Kidney (tissue), 14 donors: Measurements from ENCODE around the gene KIAA1614. TPM values are rescaled to one million over a fixed set of nuclear protein-coding genes. Genes with fewer than 3 reads are reported as not detected.

Experiments used
- DNase-seq, 5 donors: peaks; one replicate each; pipeline ENCODE4 v3.0.0-alpha.2; 2013 to 2020
- FAIRE-seq: peaks from 2 replicates; lab custom pipeline; 2012; peaks lifted over from hg19 to GRCh38; lab: Jason Lieb, UNC
- H3K27ac ChIP-seq, 2 donors: one replicate each; pipeline ENCODE4 v1.7.0; 2013; ENCODE audit warnings: low read depth in 2 of 2, low read length in 2 of 2, inconsistent platforms in 1 of 2
- H3K27me3 ChIP-seq: one replicate; pipeline ENCODE4 v1.7.1; 2013; ENCODE audit warnings: low read length, inconsistent platforms; ENCODE audit not compliant: control insufficient read depth, insufficient read depth
- H3K36me3 ChIP-seq, 3 donors: one replicate each; pipeline versions ENCODE4 v1.7.0 to v1.7.1; 2013; ENCODE audit warnings: low read length in 3 of 3, control low read depth in 1 of 3, inconsistent platforms in 1 of 3; ENCODE audit not compliant: insufficient read depth in 3 of 3, control insufficient read depth in 2 of 3
- H3K4me1 ChIP-seq, 3 donors: one replicate each; pipeline versions ENCODE4 v1.7.0 to v1.7.1; 2013; ENCODE audit warnings: low read length in 3 of 3, inconsistent platforms in 1 of 3, low read depth in 1 of 3; ENCODE audit not compliant: control insufficient read depth in 2 of 3, insufficient read depth in 2 of 3
- H3K4me3 ChIP-seq, 3 donors: one replicate each; pipeline versions ENCODE4 v1.7.0 to v1.8.1; 2013; ENCODE audit warnings: low read length in 3 of 3, control low read depth in 1 of 3, inconsistent platforms in 1 of 3
- H3K9ac ChIP-seq, 3 donors: one replicate each; pipeline versions ENCODE4 v1.7.0 to v1.7.1; 2013; ENCODE audit warnings: low read length in 3 of 3, control low read depth in 1 of 3, inconsistent platforms in 1 of 3
- H3K9me3 ChIP-seq, 3 donors: one replicate each; pipeline versions ENCODE4 v1.7.0 to v1.7.1; 2013; ENCODE audit warnings: low read length in 3 of 3, control low read depth in 1 of 3, inconsistent platforms in 1 of 3; ENCODE audit not compliant: control insufficient read depth in 2 of 3, insufficient read depth in 1 of 3
- intact Hi-C: fragments of 100-400 bp; cut with DNase I; formaldehyde crosslinking; loops from one replicate; pipeline ENCODE4 v1.11.1; 2022
- polyA plus RNA-seq: library from polyadenylated mRNA; stranded (reverse); fragments of 350-450 nt; fragmentation: Illumina TruSeq; extraction: RNeasy Lipid Tissue Mini Kit (QIAGEN cat#74804); gene quantifications from one replicate; pipeline ENCODE4 v1.2.3, GENCODE V29; 2014; ENCODE audit warnings: low read depth, low replicate concordance; ENCODE audit not compliant: insufficient read depth
- total RNA-seq: library from RNA; stranded (reverse); fragmentation: NEBNext Ultra II Directional; extraction: Animal tissue kit (Norgen Biotek cat#: 25700); gene quantifications from one replicate; pipeline ENCODE4 v1.2.1, GENCODE V29; 2021
- TF ChIP-seq, protein P1 (sequence below): IDR thresholded peaks from 3 replicates; pipeline ENCODE4 v1.5.1; 2012; ENCODE audit warnings: mild to moderate bottlenecking, moderate library complexity, borderline replicate concordance; ENCODE audit not compliant: insufficient read depth; ENCODE audit errors: extremely low read depth
- donor health status: control.
- donor health status: control.
- donor health status: control.
- donor health status: control.
- donor health status: control.
- donor health status: DM: yes; HTN: yes; CAD: no.
- donor health status: Normal renal cell carcinoma (clear cell type).

Gene KIAA1614
- total and polyA plus RNA-seq, 2 donors from 2014 or later: 5.4 to 12.3 TPM

DNA sequence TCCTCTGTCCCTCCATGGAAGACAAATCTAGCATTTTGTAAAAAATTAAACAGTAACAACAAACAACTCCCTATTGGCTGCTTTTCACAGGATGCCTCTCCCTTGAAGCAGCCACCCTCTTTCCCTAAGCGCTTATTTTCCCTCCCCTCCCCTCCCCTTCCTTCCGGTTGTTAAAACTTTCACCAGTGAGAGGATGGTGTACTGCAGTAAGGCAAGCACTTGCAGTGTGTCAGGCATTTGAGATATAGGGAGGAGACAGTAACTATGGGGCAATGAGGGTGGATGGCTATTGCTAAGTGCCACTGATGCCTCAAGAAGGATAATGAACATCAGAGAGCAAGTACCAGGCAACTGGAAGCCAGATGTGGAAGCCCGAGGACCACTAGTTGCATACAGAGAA lies 19.1 kb upstream of the KIAA1614 start:
- TF ChIP-seq, protein P1, sequence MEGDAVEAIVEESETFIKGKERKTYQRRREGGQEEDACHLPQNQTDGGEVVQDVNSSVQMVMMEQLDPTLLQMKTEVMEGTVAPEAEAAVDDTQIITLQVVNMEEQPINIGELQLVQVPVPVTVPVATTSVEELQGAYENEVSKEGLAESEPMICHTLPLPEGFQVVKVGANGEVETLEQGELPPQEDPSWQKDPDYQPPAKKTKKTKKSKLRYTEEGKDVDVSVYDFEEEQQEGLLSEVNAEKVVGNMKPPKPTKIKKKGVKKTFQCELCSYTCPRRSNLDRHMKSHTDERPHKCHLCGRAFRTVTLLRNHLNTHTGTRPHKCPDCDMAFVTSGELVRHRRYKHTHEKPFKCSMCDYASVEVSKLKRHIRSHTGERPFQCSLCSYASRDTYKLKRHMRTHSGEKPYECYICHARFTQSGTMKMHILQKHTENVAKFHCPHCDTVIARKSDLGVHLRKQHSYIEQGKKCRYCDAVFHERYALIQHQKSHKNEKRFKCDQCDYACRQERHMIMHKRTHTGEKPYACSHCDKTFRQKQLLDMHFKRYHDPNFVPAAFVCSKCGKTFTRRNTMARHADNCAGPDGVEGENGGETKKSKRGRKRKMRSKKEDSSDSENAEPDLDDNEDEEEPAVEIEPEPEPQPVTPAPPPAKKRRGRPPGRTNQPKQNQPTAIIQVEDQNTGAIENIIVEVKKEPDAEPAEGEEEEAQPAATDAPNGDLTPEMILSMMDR: no peak
- Histone ChIP-seq H3K9ac (no peak overlapping the region), H3K27ac (no peak overlapping the region), H3K36me3 (no peaks in the 10 kb centered on the region), H3K27me3 (no peaks in the 10 kb centered on the region), H3K4me1 (peaks cover 0 to 7% (median 5%) of the 10 kb centered on the region in 3 donors), H3K4me3 (no peak overlapping the region), H3K9me3 (no peaks in the 10 kb centered on the region)
- intact Hi-C loops: no loop called here
- FAIRE-seq: no peak
- peak in 1 of 5 donors; percentile 46 for DNase-seq

- no peak for DNase-seq
These were observed 16.5 kb upstream of the KIAA1614 start for GRCh38 chr1:180896161-180896560.

GRCh38 chr1:180898441-180899219 lies 14.1 kb upstream of the KIAA1614 start:
- no peak overlapping the region for H3K27ac ChIP-seq
- TF ChIP-seq, protein P1: no peak
- no peaks in the 10 kb centered on the region for H3K9me3 ChIP-seq
- H3K36me3 ChIP-seq: no peaks in the 10 kb centered on the region
- H3K4me1 ChIP-seq: peaks cover 0 to 2% (median 0%) of the 10 kb centered on the region in 3 donors
- no peak overlapping the region for H3K4me3 ChIP-seq
- intact Hi-C loops: no loop called here
- DNase-seq: peak in 1 of 5 donors; percentile 21
- no peak for FAIRE-seq
- H3K27me3 ChIP-seq: no peaks in the 10 kb centered on the region
- no peak overlapping the region for H3K9ac ChIP-seq

More at GRCh38 chr1:180896161-180896560, 16.5 kb upstream of the KIAA1614 start:
- TF ChIP-seq, protein P1: no peak
- Histone ChIP-seq H3K9me3 (no peaks in the 10 kb centered on the region), H3K4me1 (peaks cover 0 to 7% (median 5%) of the 10 kb centered on the region in 3 donors), H3K27ac (no peak overlapping the region), H3K36me3 (no peaks in the 10 kb centered on the region), H3K9ac (no peak overlapping the region), H3K27me3 (no peaks in the 10 kb centered on the region), H3K4me3 (no peak overlapping the region)
- intact Hi-C loops: no loop called here
- no peak for FAIRE-seq
